Measurements from ENCODE around the gene PHAF1.
A peak's percentile ranks its signal among the peaks of the same experiment; 100 is the strongest.

Gene PHAF1

GRCh38 chr16:67170168-67170948 is 60.6 kb downstream of the PHAF1 start, which contains the start of gene NOL3:
NOL3 (plus strand) TSS chr16:67170538.
- Histone ChIP-seq H3K27me3 (ENCODE audit: control insufficient read depth, insufficient read depth, low read length) (no peaks in the 10 kb centered on the region), H3K27ac (peak within 1 kb of the TSS; percentile 85), H3K36me3 (ENCODE audit: control insufficient read depth, insufficient read depth, low read length) (no peaks in the 10 kb centered on the region), H3K4me1 (peaks cover 25% of the 10 kb centered on the region), H3K9me3 (ENCODE audit: control insufficient read depth, low read length) (no peaks in the 10 kb centered on the region), H3K4me3 (ENCODE audit: low read depth, low read length) (peak within 1 kb of the TSS; percentile 44), H3K79me2 (no peaks in the 10 kb centered on the region), H3K9ac (no peak within 1 kb of the TSS), H2AFZ (peak within 1 kb of the TSS; percentile 78), H3K4me2 (ENCODE audit: low read length) (peak within 1 kb of the TSS; percentile 87)
- TF ChIP-seq, protein P1, sequence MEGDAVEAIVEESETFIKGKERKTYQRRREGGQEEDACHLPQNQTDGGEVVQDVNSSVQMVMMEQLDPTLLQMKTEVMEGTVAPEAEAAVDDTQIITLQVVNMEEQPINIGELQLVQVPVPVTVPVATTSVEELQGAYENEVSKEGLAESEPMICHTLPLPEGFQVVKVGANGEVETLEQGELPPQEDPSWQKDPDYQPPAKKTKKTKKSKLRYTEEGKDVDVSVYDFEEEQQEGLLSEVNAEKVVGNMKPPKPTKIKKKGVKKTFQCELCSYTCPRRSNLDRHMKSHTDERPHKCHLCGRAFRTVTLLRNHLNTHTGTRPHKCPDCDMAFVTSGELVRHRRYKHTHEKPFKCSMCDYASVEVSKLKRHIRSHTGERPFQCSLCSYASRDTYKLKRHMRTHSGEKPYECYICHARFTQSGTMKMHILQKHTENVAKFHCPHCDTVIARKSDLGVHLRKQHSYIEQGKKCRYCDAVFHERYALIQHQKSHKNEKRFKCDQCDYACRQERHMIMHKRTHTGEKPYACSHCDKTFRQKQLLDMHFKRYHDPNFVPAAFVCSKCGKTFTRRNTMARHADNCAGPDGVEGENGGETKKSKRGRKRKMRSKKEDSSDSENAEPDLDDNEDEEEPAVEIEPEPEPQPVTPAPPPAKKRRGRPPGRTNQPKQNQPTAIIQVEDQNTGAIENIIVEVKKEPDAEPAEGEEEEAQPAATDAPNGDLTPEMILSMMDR (IDR thresholded peaks at IDR 0.05) = no peak

GRCh38 chr16:67170949-67171649 is 61.4 kb downstream of the PHAF1 start:
- no peaks in the 10 kb centered on the region for H3K79me2 ChIP-seq
- H3K27ac ChIP-seq = peak overlapping the region; percentile 85
- peak overlapping the region; percentile 78 for H2AFZ ChIP-seq
- no peaks in the 10 kb centered on the region for H3K36me3 ChIP-seq (ENCODE audit: control insufficient read depth, insufficient read depth, low read length)
- TF ChIP-seq, protein P1 (IDR thresholded peaks at IDR 0.05) = no peak
- peak overlapping the region; percentile 6 for H3K4me3 ChIP-seq (ENCODE audit: low read depth, low read length)
- H3K9me3 ChIP-seq (ENCODE audit: control insufficient read depth, low read length) = no peaks in the 10 kb centered on the region
- no peak overlapping the region for H3K9ac ChIP-seq
- peaks cover 25% of the 10 kb centered on the region for H3K4me1 ChIP-seq
- H3K4me2 ChIP-seq (ENCODE audit: low read length) = peak overlapping the region; percentile 27
- no peaks in the 10 kb centered on the region for H3K27me3 ChIP-seq (ENCODE audit: control insufficient read depth, insufficient read depth, low read length)

DNA sequence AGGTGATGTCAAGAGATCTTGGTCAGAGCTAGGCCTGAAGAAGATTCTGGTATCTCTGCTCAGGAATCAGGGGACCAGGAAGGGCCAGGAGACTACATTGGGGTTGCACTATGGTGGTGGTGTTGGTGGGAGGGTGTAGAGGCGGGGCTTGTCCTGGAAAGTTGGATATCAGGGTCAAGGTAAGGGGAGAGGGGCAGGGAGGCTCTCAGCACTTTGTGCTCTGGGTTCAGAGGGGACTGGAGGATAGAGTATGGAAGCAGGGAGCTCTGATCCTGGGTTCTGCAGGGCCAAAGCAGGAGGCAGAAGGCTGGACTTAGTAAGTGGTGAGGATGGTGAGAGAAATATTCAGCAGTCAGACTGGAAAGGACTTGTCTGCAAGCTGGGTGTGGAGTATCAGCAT is 63.6 kb downstream of the PHAF1 start:
- TF ChIP-seq, protein P1 (IDR thresholded peaks at IDR 0.05) = no peak
- peak overlapping the region; percentile 83 for H3K4me2 ChIP-seq (ENCODE audit: low read length)
- H2AFZ ChIP-seq = peak overlapping the region; percentile 72
- no peaks in the 10 kb centered on the region for H3K27me3 ChIP-seq (ENCODE audit: control insufficient read depth, insufficient read depth, low read length)
- H3K9ac ChIP-seq = no peak overlapping the region
- H3K27ac ChIP-seq = peak overlapping the region; percentile 88
- no peaks in the 10 kb centered on the region for H3K9me3 ChIP-seq (ENCODE audit: control insufficient read depth, low read length)
- peak overlapping the region; percentile 60 for H3K4me3 ChIP-seq (ENCODE audit: low read depth, low read length)
- H3K79me2 ChIP-seq = no peaks in the 10 kb centered on the region
- no peaks in the 10 kb centered on the region for H3K36me3 ChIP-seq (ENCODE audit: control insufficient read depth, insufficient read depth, low read length)
- H3K4me1 ChIP-seq = peaks cover 28% of the 10 kb centered on the region

DNA sequence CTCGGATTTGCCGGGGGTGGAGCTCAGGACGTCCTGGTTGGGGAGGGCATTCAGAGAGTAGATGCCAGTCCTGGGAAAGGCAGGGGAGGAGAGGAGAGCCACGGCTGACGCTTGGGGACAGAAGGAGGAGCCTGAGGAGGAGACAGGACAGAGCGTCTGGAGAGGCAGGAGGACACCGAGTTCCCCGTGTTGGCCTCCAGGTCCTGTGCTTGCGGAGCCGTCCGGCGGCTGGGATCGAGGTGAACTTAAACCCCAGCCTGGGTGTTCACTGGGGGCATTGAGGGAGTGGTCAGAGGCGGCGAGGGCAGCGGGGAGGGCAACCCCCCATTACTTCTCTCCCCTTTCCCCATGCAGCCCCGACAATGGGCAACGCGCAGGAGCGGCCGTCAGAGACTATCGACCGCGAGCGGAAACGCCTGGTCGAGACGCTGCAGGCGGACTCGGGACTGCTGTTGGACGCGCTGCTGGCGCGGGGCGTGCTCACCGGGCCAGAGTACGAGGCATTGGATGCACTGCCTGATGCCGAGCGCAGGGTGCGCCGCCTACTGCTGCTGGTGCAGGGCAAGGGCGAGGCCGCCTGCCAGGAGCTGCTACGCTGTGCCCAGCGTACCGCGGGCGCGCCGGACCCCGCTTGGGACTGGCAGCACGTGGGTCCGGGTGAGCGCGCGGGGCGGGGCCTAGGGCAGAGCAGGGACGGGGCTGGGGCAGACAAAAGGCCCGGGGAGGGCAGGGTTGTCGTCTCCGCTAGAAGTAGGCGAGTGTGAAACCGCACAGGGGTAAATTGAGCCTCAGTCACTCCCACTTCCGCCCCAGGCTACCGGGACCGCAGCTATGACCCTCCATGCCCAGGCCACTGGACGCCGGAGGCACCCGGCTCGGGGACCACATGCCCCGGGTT is 64.3 kb downstream of the PHAF1 start:
- H3K9ac ChIP-seq = no peak overlapping the region
- H3K4me2 ChIP-seq (ENCODE audit: low read length) = peak overlapping the region; percentile 83
- no peaks in the 10 kb centered on the region for H3K27me3 ChIP-seq (ENCODE audit: control insufficient read depth, insufficient read depth, low read length)
- H3K79me2 ChIP-seq = no peaks in the 10 kb centered on the region
- no peaks in the 10 kb centered on the region for H3K9me3 ChIP-seq (ENCODE audit: control insufficient read depth, low read length)
- H3K4me1 ChIP-seq = peaks cover 28% of the 10 kb centered on the region
- no peaks in the 10 kb centered on the region for H3K36me3 ChIP-seq (ENCODE audit: control insufficient read depth, insufficient read depth, low read length)
- TF ChIP-seq, protein P1 (IDR thresholded peaks at IDR 0.05) = peak; percentile 46
- peak overlapping the region; percentile 60 for H3K4me3 ChIP-seq (ENCODE audit: low read depth, low read length)
- H2AFZ ChIP-seq = peak overlapping the region; percentile 72
- H3K27ac ChIP-seq = peak overlapping the region; percentile 88
